SK-N-SH (cell line): ENCODE data around the gene KLK15.

Experiments
- ELF1 ChIP-seq: IDR thresholded peaks from 2 replicates; pipeline ENCODE4 v1.4.0; 2012
- EP300 ChIP-seq, 2 experiments: IDR thresholded peaks; 2 replicates each; pipeline versions ENCODE4 v1.4.0 to v1.6.1; 2012; ENCODE audit warnings: borderline replicate concordance in 1 of 2, low read depth in 1 of 2, low read length in 1 of 2
- NRF1 ChIP-seq: IDR thresholded peaks from 2 replicates; pipeline ENCODE4 v1.6.1; 2012; ENCODE audit warnings: low read depth, mild to moderate bottlenecking, low read length
- POLR2AphosphoS5 ChIP-seq: IDR thresholded peaks from 2 replicates; pipeline ENCODE4 v1.6.1; 2012; ENCODE audit warnings: low read depth, low read length
- RFX5 ChIP-seq: IDR thresholded peaks from 2 replicates; pipeline ENCODE4 v1.6.1; 2012; ENCODE audit warnings: mild to moderate bottlenecking, improper control_type of control experiment, low read length
- TAF1 ChIP-seq: IDR thresholded peaks from 2 replicates; pipeline ENCODE4 v1.6.1; 2012; ENCODE audit warnings: low read depth, mild to moderate bottlenecking, low read length, moderate library complexity, borderline replicate concordance
- TF ChIP-seq, protein P1 (sequence below): IDR thresholded peaks from 2 replicates; pipeline ENCODE4 v1.6.1; 2012; ENCODE audit warnings: mild to moderate bottlenecking, low read depth, low read length, moderate library complexity
- TF ChIP-seq, protein P2 (sequence below): fragments of 200-600 bp; sonication (generic); IDR thresholded peaks from 2 replicates; pipeline ENCODE4 v1.6.1; 2017; ENCODE audit warnings: antibody characterized with exemption, mild to moderate bottlenecking, moderate library complexity
- TF ChIP-seq, protein P3 (sequence below): IDR thresholded peaks from 2 replicates; pipeline ENCODE4 v1.4.0; 2012; ENCODE audit warnings: low read depth, borderline replicate concordance
- TF ChIP-seq, protein P4 (sequence below): fragments of 150-350 bp; IDR thresholded peaks from 2 replicates; pipeline ENCODE4 v1.6.1; 2016; ENCODE audit warnings: mild to moderate bottlenecking, low read depth, low read length

DNA sequence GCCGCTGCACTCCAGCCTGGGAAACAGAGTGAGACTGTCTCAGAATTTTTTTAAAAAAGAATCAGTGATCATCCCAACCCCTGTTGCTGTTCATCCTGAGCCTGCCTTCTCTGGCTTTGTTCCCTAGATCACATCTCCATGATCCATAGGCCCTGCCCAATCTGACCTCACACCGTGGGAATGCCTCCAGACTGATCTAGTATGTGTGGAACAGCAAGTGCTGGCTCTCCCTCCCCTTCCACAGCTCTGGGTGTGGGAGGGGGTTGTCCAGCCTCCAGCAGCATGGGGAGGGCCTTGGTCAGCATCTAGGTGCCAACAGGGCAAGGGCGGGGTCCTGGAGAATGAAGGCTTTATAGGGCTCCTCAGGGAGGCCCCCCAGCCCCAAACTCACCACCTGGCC, 39.7 kb upstream of the KLK15 start, which contains the start of gene KLK2:
- TF ChIP-seq, protein P1, sequence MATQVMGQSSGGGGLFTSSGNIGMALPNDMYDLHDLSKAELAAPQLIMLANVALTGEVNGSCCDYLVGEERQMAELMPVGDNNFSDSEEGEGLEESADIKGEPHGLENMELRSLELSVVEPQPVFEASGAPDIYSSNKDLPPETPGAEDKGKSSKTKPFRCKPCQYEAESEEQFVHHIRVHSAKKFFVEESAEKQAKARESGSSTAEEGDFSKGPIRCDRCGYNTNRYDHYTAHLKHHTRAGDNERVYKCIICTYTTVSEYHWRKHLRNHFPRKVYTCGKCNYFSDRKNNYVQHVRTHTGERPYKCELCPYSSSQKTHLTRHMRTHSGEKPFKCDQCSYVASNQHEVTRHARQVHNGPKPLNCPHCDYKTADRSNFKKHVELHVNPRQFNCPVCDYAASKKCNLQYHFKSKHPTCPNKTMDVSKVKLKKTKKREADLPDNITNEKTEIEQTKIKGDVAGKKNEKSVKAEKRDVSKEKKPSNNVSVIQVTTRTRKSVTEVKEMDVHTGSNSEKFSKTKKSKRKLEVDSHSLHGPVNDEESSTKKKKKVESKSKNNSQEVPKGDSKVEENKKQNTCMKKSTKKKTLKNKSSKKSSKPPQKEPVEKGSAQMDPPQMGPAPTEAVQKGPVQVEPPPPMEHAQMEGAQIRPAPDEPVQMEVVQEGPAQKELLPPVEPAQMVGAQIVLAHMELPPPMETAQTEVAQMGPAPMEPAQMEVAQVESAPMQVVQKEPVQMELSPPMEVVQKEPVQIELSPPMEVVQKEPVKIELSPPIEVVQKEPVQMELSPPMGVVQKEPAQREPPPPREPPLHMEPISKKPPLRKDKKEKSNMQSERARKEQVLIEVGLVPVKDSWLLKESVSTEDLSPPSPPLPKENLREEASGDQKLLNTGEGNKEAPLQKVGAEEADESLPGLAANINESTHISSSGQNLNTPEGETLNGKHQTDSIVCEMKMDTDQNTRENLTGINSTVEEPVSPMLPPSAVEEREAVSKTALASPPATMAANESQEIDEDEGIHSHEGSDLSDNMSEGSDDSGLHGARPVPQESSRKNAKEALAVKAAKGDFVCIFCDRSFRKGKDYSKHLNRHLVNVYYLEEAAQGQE, result no peak
- TF ChIP-seq, protein P2, sequence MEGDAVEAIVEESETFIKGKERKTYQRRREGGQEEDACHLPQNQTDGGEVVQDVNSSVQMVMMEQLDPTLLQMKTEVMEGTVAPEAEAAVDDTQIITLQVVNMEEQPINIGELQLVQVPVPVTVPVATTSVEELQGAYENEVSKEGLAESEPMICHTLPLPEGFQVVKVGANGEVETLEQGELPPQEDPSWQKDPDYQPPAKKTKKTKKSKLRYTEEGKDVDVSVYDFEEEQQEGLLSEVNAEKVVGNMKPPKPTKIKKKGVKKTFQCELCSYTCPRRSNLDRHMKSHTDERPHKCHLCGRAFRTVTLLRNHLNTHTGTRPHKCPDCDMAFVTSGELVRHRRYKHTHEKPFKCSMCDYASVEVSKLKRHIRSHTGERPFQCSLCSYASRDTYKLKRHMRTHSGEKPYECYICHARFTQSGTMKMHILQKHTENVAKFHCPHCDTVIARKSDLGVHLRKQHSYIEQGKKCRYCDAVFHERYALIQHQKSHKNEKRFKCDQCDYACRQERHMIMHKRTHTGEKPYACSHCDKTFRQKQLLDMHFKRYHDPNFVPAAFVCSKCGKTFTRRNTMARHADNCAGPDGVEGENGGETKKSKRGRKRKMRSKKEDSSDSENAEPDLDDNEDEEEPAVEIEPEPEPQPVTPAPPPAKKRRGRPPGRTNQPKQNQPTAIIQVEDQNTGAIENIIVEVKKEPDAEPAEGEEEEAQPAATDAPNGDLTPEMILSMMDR, result no peak
- TF ChIP-seq POLR2AphosphoS5 (no peak), EP300 (IDR thresholded peaks at IDR 0.05; ENCODE audit: borderline replicate concordance in 1 of 2, low read depth in 1 of 2, low read length in 1 of 2) (no peak), NRF1 (no peak), RFX5 (no peak), ELF1 (no peak), TAF1 (no peak)
- TF ChIP-seq, protein P3, sequence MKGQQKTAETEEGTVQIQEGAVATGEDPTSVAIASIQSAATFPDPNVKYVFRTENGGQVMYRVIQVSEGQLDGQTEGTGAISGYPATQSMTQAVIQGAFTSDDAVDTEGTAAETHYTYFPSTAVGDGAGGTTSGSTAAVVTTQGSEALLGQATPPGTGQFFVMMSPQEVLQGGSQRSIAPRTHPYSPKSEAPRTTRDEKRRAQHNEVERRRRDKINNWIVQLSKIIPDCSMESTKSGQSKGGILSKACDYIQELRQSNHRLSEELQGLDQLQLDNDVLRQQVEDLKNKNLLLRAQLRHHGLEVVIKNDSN, result no peak
- TF ChIP-seq, protein P4, sequence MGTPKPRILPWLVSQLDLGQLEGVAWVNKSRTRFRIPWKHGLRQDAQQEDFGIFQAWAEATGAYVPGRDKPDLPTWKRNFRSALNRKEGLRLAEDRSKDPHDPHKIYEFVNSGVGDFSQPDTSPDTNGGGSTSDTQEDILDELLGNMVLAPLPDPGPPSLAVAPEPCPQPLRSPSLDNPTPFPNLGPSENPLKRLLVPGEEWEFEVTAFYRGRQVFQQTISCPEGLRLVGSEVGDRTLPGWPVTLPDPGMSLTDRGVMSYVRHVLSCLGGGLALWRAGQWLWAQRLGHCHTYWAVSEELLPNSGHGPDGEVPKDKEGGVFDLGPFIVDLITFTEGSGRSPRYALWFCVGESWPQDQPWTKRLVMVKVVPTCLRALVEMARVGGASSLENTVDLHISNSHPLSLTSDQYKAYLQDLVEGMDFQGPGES, result no peak
